GM12878 (cell line): Measurements from ENCODE around the gene MVP. TPM values are rescaled to one million over a fixed set of nuclear protein-coding genes. Genes with fewer than 3 reads are reported as not detected.
A peak's percentile ranks its signal among the peaks of the same experiment; 100 is the strongest.

Experiments
- ATAC-seq: fragments of 200-7000 bp; cut with Tn5 transposase; 3 replicates; pipeline ENCODE4 v1.9.1; 2020; ENCODE audit warnings: mild to moderate bottlenecking, moderate library complexity
- BruUV-seq: library from RNA; stranded (reverse); fragments of 400-500 nt; replicated peaks from 2 replicates; lab custom pipeline; 2021; lab: Mats Ljungman, UMichigan
- CTCF ChIA-PET: fragments of 300-600 bp; sonication (Branson Sonifier 250); formaldehyde crosslinking; extraction: SDS; loops from one replicate; lab custom pipeline; 2021; ENCODE audit warnings: inconsistent platforms; lab: Yijun Ruan, JAX
- POLR2A ChIA-PET: fragments of 350-600 bp; formaldehyde crosslinking; extraction: SDS; loops from one replicate; lab custom pipeline; 2021; ENCODE audit warnings: inconsistent platforms; lab: Charles Lee
- RAD21 ChIA-PET: fragments of 300-600 bp; sonication (Branson Sonifier 250); formaldehyde crosslinking; loops from one replicate; lab custom pipeline; 2023; ENCODE audit warnings: antibody characterized with exemption; ENCODE audit not compliant: unreplicated experiment; lab: Charles Lee
- SMC1A ChIA-PET: fragments of 300-600 bp; sonication (Branson Sonifier 250); formaldehyde crosslinking; loops from one replicate; lab custom pipeline; 2023; ENCODE audit not compliant: unreplicated experiment, uncharacterized antibody; lab: Charles Lee
- DNase-seq: peaks from one replicate; pipeline ENCODE4 v3.0.0-alpha.2; 2011; ENCODE audit warnings: low read depth, low spot score
- FAIRE-seq: peaks from 3 replicates; lab custom pipeline; 2011; peaks lifted over from hg19 to GRCh38; lab: Jason Lieb, UNC
- H2AFZ ChIP-seq: 2 replicates; pipeline ENCODE4 v1.6.0; 2011; ENCODE audit warnings: low read depth, low read length, control low read depth; ENCODE audit not compliant: control insufficient read depth
- H3K27ac ChIP-seq: 2 replicates; pipeline ENCODE4 v1.5.1; 2011; ENCODE audit warnings: control low read depth; ENCODE audit not compliant: control insufficient read depth, insufficient read depth
- H3K27me3 ChIP-seq, 2 experiments: replicated peaks in 1 of 2; 2 replicates each; pipeline versions ENCODE4 v1.6.0 to v1.6.1; 2011; ENCODE audit warnings: low read length in 1 of 2; ENCODE audit not compliant: control insufficient read depth in 2 of 2, insufficient read depth in 2 of 2
- H3K36me3 ChIP-seq, 2 experiments: 2 replicates each; pipeline ENCODE4 v1.5.1; 2011; ENCODE audit warnings: low read length in 1 of 2; ENCODE audit not compliant: control insufficient read depth in 2 of 2, insufficient read depth in 2 of 2
- H3K4me1 ChIP-seq: 2 replicates; pipeline ENCODE4 v1.6.1; 2011; ENCODE audit warnings: mild to moderate bottlenecking, low read length, moderate library complexity, mixed read lengths; ENCODE audit not compliant: control insufficient read depth, insufficient read depth
- H3K4me2 ChIP-seq: 2 replicates; pipeline ENCODE4 v1.6.0; 2011; ENCODE audit warnings: control low read depth; ENCODE audit not compliant: control insufficient read depth, insufficient read depth
- H3K4me3 ChIP-seq: fragments of 200-600 bp; sonication (generic); 2 replicates; pipeline ENCODE4 v1.5.1; 2016
- H3K79me2 ChIP-seq: 2 replicates; pipeline ENCODE4 v1.6.0; 2011; ENCODE audit warnings: low read length; ENCODE audit not compliant: control insufficient read depth, insufficient read depth
- H3K9ac ChIP-seq: 2 replicates; pipeline ENCODE4 v1.8.0; 2011; ENCODE audit warnings: low read length, control low read depth, mixed read lengths; ENCODE audit not compliant: control insufficient read depth, insufficient read depth
- H3K9me3 ChIP-seq: replicated peaks from 3 replicates; pipeline ENCODE4 v1.5.1; 2011; ENCODE audit warnings: mild to moderate bottlenecking, low read length; ENCODE audit not compliant: control insufficient read depth, insufficient read depth
- H4K20me1 ChIP-seq: 2 replicates; pipeline ENCODE4 v1.6.0; 2011; ENCODE audit not compliant: control insufficient read depth, insufficient read depth
- BCL3 ChIP-seq: IDR thresholded peaks from 2 replicates; pipeline ENCODE4 v1.6.1; 2011; ENCODE audit warnings: borderline replicate concordance, low read depth, mild to moderate bottlenecking, moderate library complexity, low read length; ENCODE audit not compliant: insufficient read depth, poor library complexity, severe bottlenecking
- CEBPZ ChIP-seq: fragments of 150-350 bp; IDR thresholded peaks from 2 replicates; pipeline ENCODE4 v1.6.1; 2016; ENCODE audit warnings: low read depth, low read length
- EED ChIP-seq: sonication (generic); IDR thresholded peaks from 2 replicates; pipeline ENCODE4 v1.6.1; 2016; ENCODE audit warnings: antibody characterized with exemption, low read depth
- IRF4 ChIP-seq: IDR thresholded peaks from 2 replicates; pipeline ENCODE4 v1.6.1; 2011; ENCODE audit warnings: low read depth, low read length
- MEF2B ChIP-seq: fragments of 450-650 bp; IDR thresholded peaks from 2 replicates; pipeline ENCODE4 v1.6.1; 2018; ENCODE audit warnings: mild to moderate bottlenecking, moderate library complexity; ENCODE audit not compliant: partially characterized antibody, poor library complexity, severe bottlenecking
- MYC ChIP-seq: IDR thresholded peaks from 2 replicates; pipeline ENCODE4 v1.6.1; 2011; ENCODE audit warnings: mild to moderate bottlenecking, low read length, moderate library complexity, inconsistent platforms; ENCODE audit not compliant: insufficient read depth, insufficient replicate concordance, insufficient read length, severe bottlenecking
- NFIC ChIP-seq: IDR thresholded peaks from 2 replicates; pipeline ENCODE4 v1.6.1; 2012; ENCODE audit warnings: low read depth, mild to moderate bottlenecking, inconsistent platforms, low read length, moderate library complexity
- WGBS: methylation state at CpG from one replicate; pipeline ENCODE4 v1.1.6; 2016; ENCODE audit warnings: low lambda C conversion rate; ENCODE audit not compliant: insufficient replicate concordance, insufficient coverage; ENCODE audit errors: missing lambda C conversion rate; 5-methylcytosine and 5-hydroxymethylcytosine counted together
- in situ Hi-C: fragments of 300-500 bp; cut with MboI; formaldehyde crosslinking; loops from 9 replicates; pipeline ENCODE4 v1.14.3; 2018; ENCODE audit warnings: mixed read lengths
- intact Hi-C: fragments of 100-400 bp; cut with micrococcal nuclease; formaldehyde crosslinking; loops from one replicate; pipeline ENCODE4 v1.14.2; 2022; ENCODE audit not compliant: unreplicated experiment
- polyA plus RNA-seq, 11 experiments: library from polyadenylated mRNA; depleted of rRNA in 4 of 11; unstranded in 6 of 11; stranded (reverse) in 5 of 11; fragments of >200 nt; fragmentation: Nextera tagmentation in 4 of 11; fragmentation: Illumina TruSeq in 1 of 11; extraction: Ambion mirVana in 4 of 11; extraction: Trizol in 1 of 11; gene quantifications; 1 replicate in 1 of 11; 2 replicates in 10 of 11; pipeline versions ENCODE4 v1.2.1 to v1.2.3, GENCODE V29; 2011 to 2016; ENCODE audit warnings: inconsistent platforms in 2 of 11, missing spikeins in 2 of 11, low read depth in 1 of 11
- total RNA-seq, 4 experiments: library from RNA; depleted of rRNA in 3 of 4; stranded (reverse); fragments of >200 nt in 3 of 4; fragmentation: Illumina TruSeq in 1 of 4; extraction: Trizol in 1 of 4; gene quantifications; 2 replicates each; pipeline versions ENCODE4 v1.2.1 to v1.2.3, GENCODE V29; 2013 to 2021

The MVP gene
- total and polyA plus RNA-seq, 10 of the 15 experiments (the other 5 are each of a cell fraction or from before 2014, with no cell fraction given): 0.98 to 74.2 (median 54.7) TPM

DNA sequence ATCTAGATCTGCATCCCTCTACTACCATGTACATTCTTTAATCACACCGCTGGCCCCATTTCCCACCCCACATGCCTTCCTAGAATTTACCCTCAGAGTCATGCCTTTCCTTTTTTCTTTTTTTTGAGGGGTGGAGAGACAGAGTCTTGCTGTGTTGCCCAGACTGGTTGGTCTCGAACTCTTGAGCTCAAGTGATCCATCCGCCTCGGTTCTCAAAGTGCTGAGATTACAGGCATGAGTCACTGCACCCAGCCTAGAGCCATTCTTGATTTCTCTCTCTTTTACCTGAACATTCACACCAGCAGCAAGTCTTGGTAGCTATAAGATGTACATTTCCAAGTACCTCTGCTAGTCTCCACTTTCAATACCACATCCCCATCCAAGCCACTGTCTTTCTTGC lies 2.2 kb upstream of the MVP start (continued):
- TF ChIP-seq CEBPZ (no peak), BCL3 (no peak)

- Histone ChIP-seq H3K27me3 (no peaks in the 10 kb centered on the region), H3K36me3 (peaks cover 0 to 2% of the 10 kb centered on the region in 2 experiments; a peak in 1 of 4 replicates), H3K9me3 (no peaks in the 10 kb centered on the region), H3K9ac (peak overlapping the region; percentile 91; the same call in 1 of the 2 replicates), H3K4me2 (peak overlapping the region; percentile 96), H3K4me1 (peaks cover 17% of the 10 kb centered on the region), H3K4me3 (peak overlapping the region; percentile 94), H3K27ac (0 out of 2 replicates have a peak overlapping the region, but pooled peaks have one; percentile 91), H2AFZ (no peak overlapping the region), H4K20me1 (no peaks in the 10 kb centered on the region), H3K79me2 (peaks cover 54% of the 10 kb centered on the region)
- TF ChIP-seq IRF4 (no peak), MYC (no peak), EED (no peak), MEF2B (no peak), NFIC (no peak)
- DNase-seq: no peak
- ChIA-PET SMC1A (interaction anchor here (0.5 to 7.8 kb wide), 4 partner anchors 10 to 128 kb away, joined by 3 to 48 read pairs (median 6); no protein-coding TSS in a partner anchor), CTCF (interaction anchor here (0.9 to 8.3 kb wide), 8 partner anchors 10 to 213 kb away, joined by 3 to 99 read pairs (median 4); partner anchors contain the start of gene KIF22), RAD21 (interaction anchor here (1.1 to 7.9 kb wide), 5 partner anchors 8 to 65 kb away, joined by 3 to 51 read pairs (median 4); no protein-coding TSS in a partner anchor), POLR2A (interaction anchor here (0.6 to 5.5 kb wide), 8 partner anchors 8 to 173 kb away, joined by 4 to 40 read pairs (median 5); partner anchors contain the start of genes C16orf54, MAZ and PRRT2)
- no peak for FAIRE-seq
- WGBS: 82% methylated on average over 15 of the region's 15 CpGs
- no TSS peak for BruUV-seq
- no peak for ATAC-seq
- in situ Hi-C loops (loop anchor here (5.0 kb wide), 1 partner anchor 217 kb away; no protein-coding TSS in a partner anchor), intact Hi-C loops (loop anchor here (5.0 kb wide), 1 partner anchor 203 kb away; the partner anchor contains the start of gene C16orf92)
These were observed 756 bp upstream of the MVP start for GRCh38 chr16:29819506-29819905.
